K562 (cell line): Measurements from ENCODE around the gene IL34. TPM values are rescaled to one million over a fixed set of nuclear protein-coding genes. Genes with fewer than 3 reads are reported as not detected.

ENCODE experiments used
- CBX3 ChIP-seq, 2 experiments: IDR thresholded peaks; 1 replicate in 1 of 2; 2 replicates in 1 of 2; pipeline ENCODE4 v1.6.1; 2012; ENCODE audit warnings: inconsistent platforms in 2 of 2, low read length in 2 of 2, borderline replicate concordance in 1 of 2, control low read depth in 1 of 2
- CC2D1A ChIP-seq: fragments of 450-650 bp; IDR thresholded peaks from 2 replicates; pipeline ENCODE4 v1.6.1; 2017; ENCODE audit warnings: mild to moderate bottlenecking
- CEBPG ChIP-seq, 3 experiments: fragments of 200-800 bp in 1 of 3; sonication (Bioruptor generic) in 1 of 3; sonication (generic) in 1 of 3; formaldehyde crosslinking in 1 of 3; IDR thresholded peaks in 2 of 3; conservative IDR thresholded peaks in 1 of 3; 2 replicates each; pipeline versions ENCODE4 v1.6.1 to v1.8.0; 2016 to 2022; ENCODE audit warnings: missing compliant biosample characterization in 2 of 3, missing genetic modification characterization in 2 of 3, mild to moderate bottlenecking in 1 of 3, missing genetic modification reagents in 1 of 3
- EP300 ChIP-seq: IDR thresholded peaks from 2 replicates; pipeline ENCODE4 v1.6.1; 2012; ENCODE audit warnings: low read length, improper control_type of control experiment
- FIP1L1 ChIP-seq: fragments of 200-400 bp; formaldehyde crosslinking; IDR thresholded peaks from 2 replicates; pipeline ENCODE4 v1.6.1; 2018; ENCODE audit warnings: mild to moderate bottlenecking, low read depth, low read length; ENCODE audit not compliant: poor library complexity, severe bottlenecking
- GATAD2A ChIP-seq: fragments of 450-650 bp; IDR thresholded peaks from 2 replicates; pipeline ENCODE4 v1.6.1; 2017
- HLTF ChIP-seq: fragments of 450-650 bp; IDR thresholded peaks from 2 replicates; pipeline ENCODE4 v1.6.1; 2016
- JUNB ChIP-seq: fragments of 450-650 bp; formaldehyde crosslinking; conservative IDR thresholded peaks from 2 replicates; pipeline ENCODE4 v1.4.0; 2020; ENCODE audit warnings: mild to moderate bottlenecking
- KDM2B ChIP-seq: fragments of 250-450 bp; sonication (Bioruptor Pico); IDR thresholded peaks from 2 replicates; pipeline ENCODE4 v1.8.0; 2021; ENCODE audit warnings: mild to moderate bottlenecking, moderate library complexity
- MAFF ChIP-seq: IDR thresholded peaks from 2 replicates; pipeline ENCODE4 v1.6.1; 2012; ENCODE audit warnings: low read length, improper control_type of control experiment
- MAFK ChIP-seq: IDR thresholded peaks from 2 replicates; pipeline ENCODE4 v1.6.1; 2011; ENCODE audit warnings: low read length, improper control_type of control experiment
- MTA2 ChIP-seq: fragments of 450-650 bp; IDR thresholded peaks from 2 replicates; pipeline ENCODE4 v1.6.1; 2016; ENCODE audit warnings: low read depth
- MYC ChIP-seq, 2 experiments: fragments of 250-450 bp in 1 of 2; sonication (Bioruptor Pico) in 1 of 2; IDR thresholded peaks; 2 replicates each; pipeline versions ENCODE4 v1.5.1 to v1.6.1; 2012 to 2021; ENCODE audit warnings: low read depth in 2 of 2, borderline replicate concordance in 1 of 2, improper control_type of control experiment in 1 of 2, low read length in 1 of 2, mild to moderate bottlenecking in 1 of 2, moderate library complexity in 1 of 2
- NR1H2 ChIP-seq: sonication (generic); formaldehyde crosslinking; IDR thresholded peaks from 2 replicates; pipeline ENCODE4 v1.4.0; 2020; ENCODE audit warnings: mild to moderate bottlenecking, missing genetic modification reagents
- NRF1 ChIP-seq, 2 experiments: fragments of 450-650 bp; IDR thresholded peaks in 1 of 2; conservative IDR thresholded peaks in 1 of 2; 2 replicates each; pipeline ENCODE4 v1.6.1; 2014; ENCODE audit warnings: mild to moderate bottlenecking in 2 of 2
- RAD51 ChIP-seq: fragments of 450-650 bp; IDR thresholded peaks from 2 replicates; pipeline ENCODE4 v1.7.1; 2016; ENCODE audit warnings: low read depth, mild to moderate bottlenecking, borderline replicate concordance
- RBBP5 ChIP-seq: fragments of 200-600 bp; sonication (generic); IDR thresholded peaks from 2 replicates; pipeline ENCODE4 v1.6.1; 2012; ENCODE audit warnings: borderline replicate concordance, mild to moderate bottlenecking, low read length, control low read depth, inconsistent platforms; ENCODE audit not compliant: insufficient read depth, poor library complexity, severe bottlenecking
- TRIM28 ChIP-seq: fragments of 450-650 bp; IDR thresholded peaks from 2 replicates; pipeline ENCODE4 v1.6.1; 2017
- ZBTB1 ChIP-seq: sonication (generic); formaldehyde crosslinking; IDR thresholded peaks from 2 replicates; pipeline ENCODE4 v1.8.1; 2023; ENCODE audit warnings: missing genetic modification reagents, low read depth, mild to moderate bottlenecking, borderline replicate concordance
- ZC3H11A ChIP-seq: IDR thresholded peaks from 2 replicates; pipeline ENCODE4 v1.6.1; 2012; ENCODE audit warnings: low read depth, low read length, improper control_type of control experiment
- ZNF589 ChIP-seq: fragments of 200-800 bp; sonication (Bioruptor generic); IDR thresholded peaks from 2 replicates; pipeline ENCODE4 v1.6.1; 2016; ENCODE audit warnings: low read depth, missing genetic modification characterization, missing compliant biosample characterization
- polyA plus RNA-seq, 8 experiments: library from polyadenylated mRNA; depleted of rRNA in 4 of 8; stranded (reverse) in 5 of 8; unstranded in 3 of 8; fragments of >200 nt; fragmentation: Nextera tagmentation in 2 of 8; fragmentation: Illumina TruSeq in 1 of 8; extraction: Ambion mirVana in 2 of 8; extraction: Trizol in 1 of 8; gene quantifications; 2 replicates each; pipeline versions ENCODE4 v1.2.1 to v1.2.3, GENCODE V29; 2011 to 2014; ENCODE audit warnings: inconsistent platforms in 1 of 8, missing spikeins in 1 of 8
- total RNA-seq, 7 experiments: library from RNA; depleted of rRNA in 6 of 7; stranded (reverse); fragments of >200 nt in 6 of 7; fragmentation: Illumina TruSeq in 2 of 7; extraction: Trizol in 2 of 7; gene quantifications; 2 replicates each; pipeline versions ENCODE4 v1.2.1 to v1.2.3, GENCODE V29; 2011 to 2021; ENCODE audit warnings: low replicate concordance in 1 of 7
- TF ChIP-seq, protein P1 (sequence below): sonication (generic); formaldehyde crosslinking; IDR thresholded peaks from 2 replicates; pipeline ENCODE4 v1.8.0; 2022; ENCODE audit warnings: mild to moderate bottlenecking, missing genetic modification reagents
- TF ChIP-seq, protein P2 (sequence below): fragments of 250-450 bp; sonication (Bioruptor Pico); IDR thresholded peaks from 2 replicates; pipeline ENCODE4 v1.4.0; 2020; ENCODE audit warnings: mild to moderate bottlenecking, moderate library complexity
- TF ChIP-seq, protein P3 (sequence below): fragments of 450-650 bp; IDR thresholded peaks from 2 replicates; pipeline ENCODE4 v1.6.1; 2016; ENCODE audit warnings: antibody characterized with exemption

Gene IL34
- total and polyA plus RNA-seq, 9 of the 15 experiments (the other 6 are each of a cell fraction or from before 2014, with no cell fraction given): 0.07 to 0.18 (median 0.10) TPM; not detected in 6

DNA sequence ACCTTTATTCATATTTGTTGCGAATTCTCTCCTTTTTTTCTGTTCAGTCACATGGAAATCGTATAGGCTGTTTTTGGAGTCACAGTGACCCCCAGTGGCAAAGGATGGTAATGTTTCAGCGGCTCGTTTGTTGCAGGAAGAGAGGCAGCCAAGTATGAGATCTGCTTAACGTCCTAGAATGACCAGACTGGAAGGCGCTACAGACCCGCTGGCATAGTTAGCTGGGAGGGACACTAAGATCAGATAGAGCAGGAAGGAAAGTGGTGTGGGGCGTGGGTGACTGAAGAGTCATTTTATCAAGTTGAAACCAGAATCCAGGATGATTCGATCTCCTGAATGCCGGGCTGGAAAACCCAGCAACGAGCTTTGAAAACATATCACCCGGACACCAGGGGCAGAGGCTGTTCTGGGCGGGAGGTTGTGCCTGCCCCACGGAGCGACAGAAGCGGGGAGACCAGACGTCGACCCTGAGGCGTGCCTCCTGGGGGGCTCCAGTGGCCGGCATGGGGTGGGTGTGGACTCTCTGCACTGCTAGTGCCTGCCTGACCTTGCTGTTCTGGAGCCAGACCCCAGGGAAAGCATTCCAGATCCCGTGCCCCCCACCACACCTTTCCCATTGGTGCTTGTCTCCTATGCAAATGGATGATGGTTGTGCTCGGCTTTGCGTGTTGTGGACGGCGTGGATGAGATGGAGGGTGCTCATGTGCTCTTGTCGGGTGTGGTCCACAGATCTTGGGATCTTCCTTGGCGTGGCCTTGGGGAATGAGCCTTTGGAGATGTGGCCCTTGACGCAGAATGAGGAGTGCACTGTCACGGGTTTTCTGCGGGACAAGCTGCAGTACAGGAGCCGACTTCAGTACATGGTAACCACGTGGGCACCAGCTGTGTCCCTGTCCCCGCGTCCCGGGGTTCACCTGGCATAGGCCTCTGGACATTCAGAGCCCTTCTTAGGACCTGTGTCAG, 7.7 kb downstream of the IL34 start (continued):
- TF ChIP-seq RAD51 (peak; percentile 57; the same call in 1 of the 2 replicates), MAFK (0 out of 2 replicates have a peak, but pooled peaks have one; percentile 6), CEBPG (CRISPR knock-in tag; IDR thresholded peaks at IDR 0.05) (no peak), CEBPG (tag; conservative IDR thresholded peaks at IDR 0.05 in 1 of 2, IDR thresholded peaks at IDR 0.05 in 1 of 2) (no peak), EP300 (peak; percentile 36), KDM2B (no peak), ZNF589 (CRISPR knock-in tag) (no peak), NRF1 (conservative IDR thresholded peaks at IDR 0.05 in 1 of 2, IDR thresholded peaks at IDR 0.05 in 1 of 2) (0 out of 4 replicates have a peak, but pooled peaks of 1 of the 2 experiments have one; percentile 11), FIP1L1 (no peak), JUNB (CRISPR knock-in tag) (no peak), MYC (IDR thresholded peaks at IDR 0.05; ENCODE audit: low read depth, low read length) (peak; percentile 85), MYC (CRISPR knock-in tag; IDR thresholded peaks at IDR 0.05; ENCODE audit: borderline replicate concordance, low read depth) (no peak), NR1H2 (CRISPR knock-in tag) (no peak), HLTF (no peak), TRIM28 (no peak), ZC3H11A (no peak), GATAD2A (no peak), MTA2 (0 out of 2 replicates have a peak, but pooled peaks have one; percentile 9), MAFF (0 out of 2 replicates have a peak, but pooled peaks have one; percentile 2), RBBP5 (no peak), CBX3 (IDR thresholded peaks at IDR 0.05; ENCODE audit: borderline replicate concordance in 1 of 2, low read length in 2 of 2) (0 out of 3 replicates have a peak, but pooled peaks of 1 of the 2 experiments have one; percentile 38), CC2D1A (peak; percentile 59; the same call in 1 of the 2 replicates), ZBTB1 (CRISPR knock-in tag) (no peak)
- TF ChIP-seq, protein P1, sequence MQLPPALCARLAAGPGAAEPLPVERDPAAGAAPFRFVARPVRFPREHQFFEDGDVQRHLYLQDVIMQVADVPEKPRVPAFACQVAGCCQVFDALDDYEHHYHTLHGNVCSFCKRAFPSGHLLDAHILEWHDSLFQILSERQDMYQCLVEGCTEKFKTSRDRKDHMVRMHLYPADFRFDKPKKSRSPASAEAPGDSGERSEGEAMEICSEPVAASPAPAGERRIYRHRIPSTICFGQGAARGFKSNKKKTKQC (CRISPR knock-in tag): 0 out of 2 replicates have a peak, but pooled peaks have one; percentile 51
- TF ChIP-seq, protein P2, sequence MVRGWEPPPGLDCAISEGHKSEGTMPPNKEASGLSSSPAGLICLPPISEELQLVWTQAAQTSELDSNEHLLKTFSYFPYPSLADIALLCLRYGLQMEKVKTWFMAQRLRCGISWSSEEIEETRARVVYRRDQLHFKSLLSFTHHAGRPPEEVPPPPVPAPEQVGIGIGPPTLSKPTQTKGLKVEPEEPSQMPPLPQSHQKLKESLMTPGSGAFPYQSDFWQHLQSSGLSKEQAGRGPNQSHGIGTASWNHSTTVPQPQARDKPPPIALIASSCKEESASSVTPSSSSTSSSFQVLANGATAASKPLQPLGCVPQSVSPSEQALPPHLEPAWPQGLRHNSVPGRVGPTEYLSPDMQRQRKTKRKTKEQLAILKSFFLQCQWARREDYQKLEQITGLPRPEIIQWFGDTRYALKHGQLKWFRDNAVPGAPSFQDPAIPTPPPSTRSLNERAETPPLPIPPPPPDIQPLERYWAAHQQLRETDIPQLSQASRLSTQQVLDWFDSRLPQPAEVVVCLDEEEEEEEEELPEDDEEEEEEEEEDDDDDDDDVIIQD (CRISPR knock-in tag): no peak
- TF ChIP-seq, protein P3, sequence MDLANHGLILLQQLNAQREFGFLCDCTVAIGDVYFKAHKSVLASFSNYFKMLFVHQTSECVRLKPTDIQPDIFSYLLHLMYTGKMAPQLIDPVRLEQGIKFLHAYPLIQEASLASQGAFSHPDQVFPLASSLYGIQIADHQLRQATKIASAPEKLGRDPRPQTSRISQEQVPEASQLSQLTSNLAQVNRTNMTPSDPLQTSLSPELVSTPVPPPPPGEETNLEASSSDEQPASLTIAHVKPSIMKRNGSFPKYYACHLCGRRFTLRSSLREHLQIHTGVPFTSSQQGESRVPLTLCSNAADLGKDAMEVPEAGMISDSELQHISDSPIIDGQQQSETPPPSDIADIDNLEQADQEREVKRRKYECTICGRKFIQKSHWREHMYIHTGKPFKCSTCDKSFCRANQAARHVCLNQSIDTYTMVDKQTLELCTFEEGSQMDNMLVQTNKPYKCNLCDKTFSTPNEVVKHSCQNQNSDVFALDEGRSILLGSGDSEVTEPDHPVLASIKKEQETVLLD: no peak
